Immature natural killer cell (primary cell): Measurements from ENCODE around the gene NDUFS4. TPM values are rescaled to one million over a fixed set of nuclear protein-coding genes. Genes with fewer than 3 reads are reported as not detected.
A peak's percentile ranks its signal among the peaks of the same experiment; 100 is the strongest.
"Not testable (repeated sequence)": the region's sequence is repeated elsewhere in the genome, so short reads cannot be mapped to it uniquely, and the experiment has no call there.

Experiments used
- DNase-seq, 3 donors: peaks; one replicate each; pipeline ENCODE4 v3.0.0; 2022; ENCODE audit warnings: mixed read lengths in 1 of 3
- H3K27ac Mint-ChIP-seq, 6 donors: one replicate each; pipeline ENCODE4 v1.8.0; 2020; ENCODE audit warnings: mixed read lengths in 6 of 6, mild to moderate bottlenecking in 5 of 6, inconsistent platforms in 4 of 6, moderate library complexity in 3 of 6
- H3K27me3 Mint-ChIP-seq, 3 donors: one replicate each; pipeline ENCODE4 v1.8.0; 2020 to 2021; ENCODE audit warnings: low read depth in 3 of 3, mild to moderate bottlenecking in 3 of 3, mixed read lengths in 3 of 3, moderate library complexity in 3 of 3, inconsistent platforms in 1 of 3
- H3K36me3 Mint-ChIP-seq, 3 donors: one replicate each; pipeline ENCODE4 v1.8.0; 2020; ENCODE audit warnings: mixed read lengths in 3 of 3, inconsistent platforms in 2 of 3, mild to moderate bottlenecking in 2 of 3
- H3K4me1 Mint-ChIP-seq, 2 donors: one replicate each; pipeline ENCODE4 v1.8.0; 2020; ENCODE audit warnings: inconsistent platforms in 2 of 2, mild to moderate bottlenecking in 2 of 2, mixed read lengths in 2 of 2, moderate library complexity in 1 of 2
- H3K4me3 Mint-ChIP-seq, 5 donors: one replicate each; pipeline ENCODE4 v1.8.0; 2020; ENCODE audit warnings: mild to moderate bottlenecking in 5 of 5, mixed read lengths in 5 of 5, inconsistent platforms in 3 of 5, moderate library complexity in 3 of 5
- H3K9me3 Mint-ChIP-seq, 6 donors: one replicate each; pipeline ENCODE4 v1.8.0; 2020; ENCODE audit warnings: mild to moderate bottlenecking in 6 of 6, mixed read lengths in 6 of 6, inconsistent platforms in 4 of 6, moderate library complexity in 3 of 6
- polyA plus RNA-seq, 3 donors: library from polyadenylated mRNA; unstranded; fragments of 300-500 nt; fragmentation: Illumina TruSeq; gene quantifications; one replicate each; pipeline ENCODE4 v1.2.3, GENCODE V29; 2021

NDUFS4 gene
- polyA plus RNA-seq = 100 to 1,000 TPM in 1 of 3 donors, 10 to 100 TPM in 2; 71.3 to 129 (median 85.4) TPM

DNA sequence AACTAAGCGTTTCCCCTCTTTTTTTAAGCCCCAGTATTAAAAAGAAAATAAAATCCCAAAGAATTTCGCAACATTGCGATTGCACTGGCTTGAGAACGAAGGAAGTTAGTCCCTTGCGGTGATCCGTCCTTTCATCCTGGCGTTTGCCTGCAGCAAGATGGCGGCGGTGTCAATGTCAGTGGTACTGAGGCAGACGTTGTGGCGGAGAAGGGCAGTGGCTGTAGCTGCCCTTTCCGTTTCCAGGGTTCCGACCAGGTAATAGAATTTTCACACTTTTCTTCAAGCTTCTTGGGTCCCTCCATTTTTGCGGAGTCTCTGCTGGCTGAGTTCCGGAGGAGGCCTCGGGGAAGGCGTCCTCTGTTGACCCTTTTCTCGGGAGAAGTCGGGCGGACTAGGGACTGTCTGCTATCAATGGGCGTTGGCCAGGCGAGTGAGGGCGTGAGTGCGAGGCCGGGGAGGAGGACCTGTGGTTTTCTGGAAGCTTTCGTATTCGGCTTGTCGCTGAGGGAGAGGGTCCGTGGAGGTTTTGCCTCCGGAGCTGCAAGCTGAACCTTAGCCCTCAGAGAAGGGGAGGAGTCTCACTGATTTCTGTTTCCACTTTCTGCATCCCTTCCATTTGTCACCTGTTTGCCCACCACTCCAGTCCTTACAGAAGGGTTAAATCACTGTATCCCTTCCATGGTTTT is at the start of gene NDUFS4:
Gene NDUFS4, plus strand, starts transcription at position 134 of the 686 bp plus-strand sequence. Its CDS starts 24 bp downstream, at position 158.
- DNase-seq = peak; percentile 77 to 81 (median 80)
- Mint-ChIP-seq H3K27me3 (peaks cover 12 to 17% (median 14%) of the 10 kb centered on the region in 3 donors), H3K4me3 (peak within 1 kb of the TSS; percentile 97 to 100 (median 99)), H3K9me3 (peaks cover 0 to 3% (median 0%) of the 10 kb centered on the region in 6 donors), H3K36me3 (no peaks in the 10 kb centered on the region), H3K27ac (peak within 1 kb of the TSS; percentile 91 to 95 (median 95)), H3K4me1 (peaks cover 30 to 55% of the 10 kb centered on the region in 2 donors)

DNA sequence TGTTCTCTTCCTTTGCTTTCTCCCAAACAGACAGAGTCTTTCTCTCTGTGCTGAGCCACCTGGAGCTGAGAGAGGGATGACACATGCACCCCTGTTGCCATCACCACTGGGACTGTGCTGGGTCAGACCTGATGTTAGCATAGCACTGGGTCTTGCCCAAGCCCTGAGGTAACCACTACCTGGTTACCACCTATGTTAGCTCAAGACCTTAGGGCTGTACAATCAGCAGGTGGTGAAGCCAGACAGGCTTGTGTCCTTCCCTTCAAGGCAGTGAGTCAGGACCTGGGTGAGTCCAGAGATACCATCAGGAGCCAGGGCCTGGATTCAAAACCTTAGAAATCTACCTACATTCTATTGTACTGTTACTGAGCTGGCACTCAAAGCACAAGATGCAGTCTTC is 47.9 kb upstream of the NDUFS4 start:
- no peak for DNase-seq
- Mint-ChIP-seq H3K9me3 (peaks cover 7 to 34% (median 22%) of the 10 kb centered on the region in 6 donors), H3K4me3 (no peak overlapping the region), H3K36me3 (peaks cover 0 to 8% (median 0%) of the 10 kb centered on the region in 3 donors), H3K27ac (no peak overlapping the region), H3K27me3 (peaks cover 2 to 11% (median 6%) of the 10 kb centered on the region in 3 donors), H3K4me1 (no peaks in the 10 kb centered on the region)

- Mint-ChIP-seq H3K36me3 (peaks cover 0 to under 1% (median 0%) of the 10 kb centered on the region in 3 donors), H3K27me3 (peaks cover 0 to 9% (median 2%) of the 10 kb centered on the region in 3 donors), H3K4me1 (no peaks in the 10 kb centered on the region), H3K27ac (no peak overlapping the region), H3K4me3 (no peak overlapping the region), H3K9me3 (peaks cover under 1 to 15% (median 6%) of the 10 kb centered on the region in 6 donors)
- DNase-seq = no peak
Observed at GRCh38 chr5:53515988-53516387, 44.5 kb upstream of the NDUFS4 start.

GRCh38 chr5:53520813-53521212 is 39.6 kb upstream of the NDUFS4 start:
- no peaks in the 10 kb centered on the region for H3K4me1 Mint-ChIP-seq
- no peak overlapping the region for H3K27ac Mint-ChIP-seq
- H3K4me3 Mint-ChIP-seq = no peak overlapping the region
- H3K9me3 Mint-ChIP-seq = peaks cover 0 to 9% (median 2%) of the 10 kb centered on the region in 6 donors
- H3K36me3 Mint-ChIP-seq = no peaks in the 10 kb centered on the region
- DNase-seq = no peak
- H3K27me3 Mint-ChIP-seq = peaks cover 0 to 13% (median 3%) of the 10 kb centered on the region in 3 donors

DNA sequence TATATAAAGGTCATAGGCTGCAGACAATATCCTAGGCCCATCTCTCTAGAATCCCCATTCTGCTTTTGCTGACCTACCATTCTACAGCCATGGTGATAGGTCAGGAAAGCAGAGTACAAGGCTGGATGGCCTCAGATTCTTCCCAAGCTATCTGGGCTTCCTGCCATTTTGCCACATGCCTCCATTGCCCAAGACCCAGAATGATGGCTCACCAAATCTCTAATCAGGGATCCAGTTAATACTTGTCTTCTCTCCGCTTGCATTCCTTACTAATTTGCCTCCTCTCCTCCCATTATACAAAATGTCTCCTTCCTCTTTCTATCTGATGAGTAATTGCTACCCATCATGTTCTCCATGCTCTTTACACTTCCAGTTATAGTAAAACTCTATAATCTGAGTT is 22.7 kb upstream of the NDUFS4 start:
- Mint-ChIP-seq H3K4me1 (no peaks in the 10 kb centered on the region), H3K4me3 (no peak overlapping the region), H3K9me3 (peaks cover 0 to 2% (median 0%) of the 10 kb centered on the region in 6 donors), H3K27me3 (peaks cover 3 to 21% (median 6%) of the 10 kb centered on the region in 3 donors), H3K27ac (no peak overlapping the region), H3K36me3 (no peaks in the 10 kb centered on the region)
- no peak for DNase-seq

GRCh38 chr5:53540739-53541138 is 19.7 kb upstream of the NDUFS4 start:
- not testable (repeated sequence) for DNase-seq, H3K36me3 Mint-ChIP-seq, H3K27ac Mint-ChIP-seq, H3K4me1 Mint-ChIP-seq, H3K4me3 Mint-ChIP-seq, H3K9me3 Mint-ChIP-seq
- H3K27me3 Mint-ChIP-seq = peaks cover 3 to 17% (median 6%) of the 10 kb centered on the region in 3 donors

- no peaks in the 10 kb centered on the region for H3K4me1 Mint-ChIP-seq
Observed at GRCh38 chr5:53541859-53542258, 18.6 kb upstream of the NDUFS4 start.

DNA sequence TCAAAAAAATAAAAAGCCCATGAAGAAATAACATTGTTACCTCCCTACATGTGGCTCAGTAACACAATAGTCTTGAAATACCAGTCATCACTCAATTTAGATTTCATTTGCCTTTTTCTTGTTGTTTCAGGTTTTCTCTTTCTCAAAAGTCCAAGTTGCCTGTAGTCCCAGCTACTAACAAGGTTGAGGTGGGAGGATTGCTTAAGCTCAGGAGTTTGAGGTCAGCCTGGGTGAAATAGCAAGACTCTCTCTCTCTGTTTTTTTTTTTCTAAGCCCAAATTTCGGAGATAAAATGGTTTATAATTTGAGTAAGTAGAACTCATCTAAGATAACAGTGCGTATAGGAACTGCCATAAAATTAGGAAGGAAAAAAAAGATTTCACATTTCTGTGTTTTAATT is 17.5 kb upstream of the NDUFS4 start:
- peaks cover 3 to 13% (median 6%) of the 10 kb centered on the region in 3 donors for H3K27me3 Mint-ChIP-seq

More at GRCh38 chr5:53541859-53542258, 18.6 kb upstream of the NDUFS4 start:
- no peak for DNase-seq
- no peak overlapping the region for H3K27ac Mint-ChIP-seq
- H3K4me3 Mint-ChIP-seq = no peak overlapping the region
- H3K36me3 Mint-ChIP-seq = no peaks in the 10 kb centered on the region
- H3K9me3 Mint-ChIP-seq = peaks cover 0 to 2% (median 0%) of the 10 kb centered on the region in 6 donors
- H3K27me3 Mint-ChIP-seq = peaks cover 3 to 13% (median 6%) of the 10 kb centered on the region in 3 donors

GRCh38 chr5:53543401-53543800 is 17.0 kb upstream of the NDUFS4 start:
- H3K36me3 Mint-ChIP-seq = no peaks in the 10 kb centered on the region
- H3K4me3 Mint-ChIP-seq = no peak overlapping the region
- no peak overlapping the region for H3K27ac Mint-ChIP-seq
- peaks cover 3 to 13% (median 6%) of the 10 kb centered on the region in 3 donors for H3K27me3 Mint-ChIP-seq
- no peaks in the 10 kb centered on the region for H3K4me1 Mint-ChIP-seq
- H3K9me3 Mint-ChIP-seq = peaks cover 0 to 2% (median 0%) of the 10 kb centered on the region in 6 donors
- DNase-seq = no peak

More for the DNA sequence above, 17.5 kb upstream of the NDUFS4 start:
- Mint-ChIP-seq H3K9me3 (peaks cover 0 to 2% (median 0%) of the 10 kb centered on the region in 6 donors), H3K27ac (no peak overlapping the region), H3K36me3 (no peaks in the 10 kb centered on the region), H3K4me1 (no peaks in the 10 kb centered on the region), H3K4me3 (no peak overlapping the region)
- DNase-seq = no peak

DNA sequence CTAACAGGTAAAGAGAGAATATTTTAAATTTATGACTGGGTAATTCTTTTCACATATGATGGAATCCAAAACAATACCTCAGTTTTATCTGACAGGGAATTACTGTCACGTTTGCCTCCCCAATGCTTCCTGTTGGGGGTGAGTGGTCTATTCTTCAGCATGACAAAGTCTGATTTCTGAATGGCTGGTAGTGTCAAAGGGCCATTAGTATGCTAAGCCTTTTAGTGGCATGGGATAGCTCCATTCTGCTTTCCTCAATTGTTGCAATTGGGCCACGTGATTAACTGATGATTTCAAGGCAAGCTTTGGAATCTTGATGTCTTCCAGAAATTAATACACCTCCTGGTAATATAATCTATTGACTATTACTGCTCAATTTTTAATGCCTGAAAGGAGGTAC is 14.7 kb upstream of the NDUFS4 start:
- no peaks in the 10 kb centered on the region for H3K36me3 Mint-ChIP-seq
- no peaks in the 10 kb centered on the region for H3K9me3 Mint-ChIP-seq
- DNase-seq = no peak
- H3K4me1 Mint-ChIP-seq = no peaks in the 10 kb centered on the region
- H3K27ac Mint-ChIP-seq = no peak overlapping the region
- H3K4me3 Mint-ChIP-seq = no peak overlapping the region
- peaks cover 0 to 10% (median 3%) of the 10 kb centered on the region in 3 donors for H3K27me3 Mint-ChIP-seq

DNA sequence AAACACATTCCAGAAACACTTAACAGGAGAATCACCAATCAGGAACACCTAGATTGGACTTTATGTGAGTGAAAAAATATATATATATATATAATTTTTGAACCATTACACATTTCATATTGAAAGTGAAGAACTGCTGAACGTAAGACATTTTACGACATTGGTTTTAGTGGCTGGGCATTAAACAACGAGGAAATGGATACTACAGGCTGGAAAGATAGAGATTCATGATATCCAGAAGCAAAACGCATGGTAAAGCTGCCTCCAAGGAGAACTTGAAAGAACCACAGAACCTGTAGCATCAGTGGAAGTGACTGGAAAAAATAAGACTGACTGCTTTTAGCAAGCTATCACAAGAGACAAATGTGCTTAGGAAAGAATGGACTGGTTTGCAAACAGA is 13.2 kb upstream of the NDUFS4 start:
- Mint-ChIP-seq H3K36me3 (no peaks in the 10 kb centered on the region), H3K27me3 (peaks cover 1 to 7% (median 3%) of the 10 kb centered on the region in 3 donors), H3K4me1 (no peaks in the 10 kb centered on the region), H3K4me3 (no peak overlapping the region), H3K9me3 (no peaks in the 10 kb centered on the region), H3K27ac (no peak overlapping the region)
- no peak for DNase-seq

GRCh38 chr5:53548501-53548900 is 11.9 kb upstream of the NDUFS4 start:
- not testable (repeated sequence) for H3K9me3 Mint-ChIP-seq

DNA sequence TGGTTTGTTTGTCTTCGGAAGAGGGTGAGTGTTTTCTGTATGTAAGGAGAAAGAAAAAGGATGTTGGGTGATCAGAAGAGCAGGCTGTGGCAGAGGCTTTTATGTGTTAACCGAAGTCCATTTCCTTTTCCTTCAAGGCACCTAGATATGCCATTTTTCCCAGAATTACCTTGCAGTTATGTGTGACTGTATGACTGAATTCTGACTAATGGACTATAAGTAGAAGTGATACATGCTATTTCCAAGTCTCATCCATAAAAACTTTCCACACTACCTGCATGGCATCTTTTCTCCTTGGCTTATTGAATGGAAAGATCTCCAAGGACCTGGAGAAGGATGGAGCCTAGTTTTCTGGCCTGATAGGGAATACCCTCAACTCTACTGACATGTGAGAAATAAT is 10.6 kb upstream of the NDUFS4 start:
- Mint-ChIP-seq H3K36me3 (no peaks in the 10 kb centered on the region), H3K4me1 (no peaks in the 10 kb centered on the region), H3K27me3 (peaks cover 4 to 7% (median 7%) of the 10 kb centered on the region in 3 donors), H3K27ac (no peak overlapping the region), H3K4me3 (no peak overlapping the region), H3K9me3 (peaks cover 0 to 1% (median 0%) of the 10 kb centered on the region in 6 donors)
- DNase-seq = no peak

More at GRCh38 chr5:53548501-53548900, 11.9 kb upstream of the NDUFS4 start:
- H3K36me3 Mint-ChIP-seq, DNase-seq, H3K27ac Mint-ChIP-seq, H3K27me3 Mint-ChIP-seq, H3K4me1 Mint-ChIP-seq, H3K4me3 Mint-ChIP-seq: not testable (repeated sequence)

GRCh38 chr5:53552561-53552960 is 7.9 kb upstream of the NDUFS4 start:
- Mint-ChIP-seq H3K4me1 (no peaks in the 10 kb centered on the region), H3K4me3 (no peak overlapping the region), H3K27ac (no peak overlapping the region), H3K9me3 (peaks cover 0 to 2% (median 0%) of the 10 kb centered on the region in 6 donors), H3K27me3 (peaks cover 6 to 9% (median 7%) of the 10 kb centered on the region in 3 donors), H3K36me3 (no peaks in the 10 kb centered on the region)
- no peak for DNase-seq
